Epithelial cell of esophagus (primary cell): ENCODE data around the gene MTX1.
A peak's percentile ranks its signal among the peaks of the same experiment; 100 is the strongest.
"Not testable (repeated sequence)": the region's sequence is repeated elsewhere in the genome, so short reads cannot be mapped to it uniquely, and the experiment has no call there.

Experiments
- DNase-seq: peaks from one replicate; pipeline ENCODE4 v3.0.0; 2010; ENCODE audit warnings: low read depth
- H3K4me3 ChIP-seq: 2 replicates; pipeline ENCODE4 v1.5.1; 2011; ENCODE audit warnings: mild to moderate bottlenecking, low read length, control low read depth
- CTCF ChIP-seq: IDR thresholded peaks from 2 replicates; pipeline ENCODE4 v1.5.1; 2011; ENCODE audit warnings: low read depth, mild to moderate bottlenecking, low read length, control low read depth, inconsistent platforms; ENCODE audit not compliant: insufficient read depth; ENCODE audit errors: missing control alignments

MTX1 gene

GRCh38 chr1:155223047-155223446 lies 14.6 kb downstream of the MTX1 start:
- DNase-seq, result no peak
- no peak for TF ChIP-seq CTCF
- no peak overlapping the region for H3K4me3 ChIP-seq

- not testable (repeated sequence) for H3K4me3 ChIP-seq
Measured at GRCh38 chr1:155225404-155225759, 16.9 kb downstream of the MTX1 start.

GRCh38 chr1:155226188-155226909 lies 17.9 kb downstream of the MTX1 start:
- H3K4me3 ChIP-seq, result peak overlapping the region; percentile 91
- DNase-seq, result peak; percentile 76
- TF ChIP-seq CTCF, result peak; percentile 51

More at GRCh38 chr1:155225404-155225759, 16.9 kb downstream of the MTX1 start:
- DNase-seq, result not testable (repeated sequence)

- DNase-seq, result peak; percentile 43
- peak overlapping the region; percentile 91 for H3K4me3 ChIP-seq
- TF ChIP-seq CTCF, result no peak
Measured at GRCh38 chr1:155226910-155227260, 18.4 kb downstream of the MTX1 start.

GRCh38 chr1:155227261-155228095 lies 19.0 kb downstream of the MTX1 start:
- no peak for TF ChIP-seq CTCF

GRCh38 chr1:155228096-155228427 lies 19.6 kb downstream of the MTX1 start:
- DNase-seq, result no peak
- H3K4me3 ChIP-seq, result peak overlapping the region; percentile 91
- no peak for TF ChIP-seq CTCF

More at GRCh38 chr1:155227261-155228095, 19.0 kb downstream of the MTX1 start:
- DNase-seq, result peak; percentile 98
- peak overlapping the region; percentile 91 for H3K4me3 ChIP-seq

- DNase-seq, H3K4me3 ChIP-seq: not testable (repeated sequence)
Measured at GRCh38 chr1:155231302-155231701, 22.8 kb downstream of the MTX1 start.

GRCh38 chr1:155232001-155232978 lies 23.8 kb downstream of the MTX1 start:
- H3K4me3 ChIP-seq, DNase-seq: not testable (repeated sequence)

GRCh38 chr1:155233502-155233901 lies 25.0 kb downstream of the MTX1 start:
- not testable (repeated sequence) for DNase-seq, H3K4me3 ChIP-seq

GRCh38 chr1:155235375-155235774 lies 26.9 kb downstream of the MTX1 start:
- not testable (repeated sequence) for H3K4me3 ChIP-seq, DNase-seq
